Gastroesophageal sphincter (tissue), 4 donors: ENCODE results near the gene AFDN. TPM values are rescaled to one million over a fixed set of nuclear protein-coding genes. Genes with fewer than 3 reads are reported as not detected.

Experiments
- ATAC-seq: fragments of 150-250 bp; one replicate; pipeline ENCODE4 v1.9.1; 2016; ENCODE audit warnings: mild to moderate bottlenecking, moderate library complexity
- H3K27ac ChIP-seq, 4 donors: fragments of 200-600 bp; sonication (generic) in 3 of 4; 1 replicate in 3 of 4; 2 replicates in 1 of 4; pipeline ENCODE4 v1.5.1; 2016 to 2019
- H3K27me3 ChIP-seq: fragments of 200-600 bp; sonication (generic); one replicate; pipeline ENCODE4 v1.5.1; 2019
- H3K36me3 ChIP-seq, 2 donors: fragments of 200-600 bp; sonication (generic); one replicate each; pipeline ENCODE4 v1.5.1; 2019; ENCODE audit warnings: control low read depth in 1 of 2
- H3K4me1 ChIP-seq, 3 donors: fragments of 200-600 bp; sonication (generic); 1 replicate in 2 of 3; 2 replicates in 1 of 3; pipeline ENCODE4 v1.5.1; 2016 to 2019; ENCODE audit warnings: control low read depth in 2 of 3
- H3K4me3 ChIP-seq, 2 donors: fragments of 200-600 bp; sonication (generic); one replicate each; pipeline ENCODE4 v1.5.1; 2019; ENCODE audit warnings: mild to moderate bottlenecking in 1 of 2, moderate library complexity in 1 of 2
- H3K9me3 ChIP-seq, 3 donors: fragments of 200-600 bp; sonication (generic); one replicate each; pipeline ENCODE4 v1.5.1; 2017 to 2019; ENCODE audit warnings: control low read depth in 2 of 3
- EP300 ChIP-seq: sonication (generic); formaldehyde crosslinking; IDR thresholded peaks from one replicate; pipeline ENCODE4 v1.6.1; 2017; ENCODE audit warnings: antibody characterized with exemption, mild to moderate bottlenecking
- POLR2A ChIP-seq, 2 donors: fragments of 450-650 bp; IDR thresholded peaks; one replicate each; pipeline ENCODE4 v1.6.1; 2017; ENCODE audit warnings: antibody characterized with exemption in 2 of 2, mild to moderate bottlenecking in 2 of 2, moderate library complexity in 1 of 2
- POLR2AphosphoS5 ChIP-seq: sonication (generic); formaldehyde crosslinking; IDR thresholded peaks from one replicate; pipeline ENCODE4 v1.6.1; 2017; ENCODE audit warnings: antibody characterized with exemption
- WGBS, 2 donors: methylation state at CpG; one replicate each; pipeline ENCODE4 v1.1.5; 2018; ENCODE audit warnings: low coverage in 1 of 2; 5-methylcytosine and 5-hydroxymethylcytosine counted together
- total RNA-seq, 4 donors: library from RNA; depleted of rRNA; stranded (reverse); fragments of >200 nt; gene quantifications; one replicate each; pipeline ENCODE4 v1.1.0, GENCODE V29; 2016
- TF ChIP-seq, protein P1 (sequence below), 4 experiments: fragments of 200-600 bp in 2 of 4; fragments of 450-650 bp in 2 of 4; sonication (generic) in 1 of 4; IDR thresholded peaks; one replicate each; pipeline ENCODE4 v1.5.1; 2017 to 2019; ENCODE audit warnings: antibody characterized with exemption in 4 of 4, mild to moderate bottlenecking in 2 of 4, moderate library complexity in 2 of 4

Gene AFDN, protein sequence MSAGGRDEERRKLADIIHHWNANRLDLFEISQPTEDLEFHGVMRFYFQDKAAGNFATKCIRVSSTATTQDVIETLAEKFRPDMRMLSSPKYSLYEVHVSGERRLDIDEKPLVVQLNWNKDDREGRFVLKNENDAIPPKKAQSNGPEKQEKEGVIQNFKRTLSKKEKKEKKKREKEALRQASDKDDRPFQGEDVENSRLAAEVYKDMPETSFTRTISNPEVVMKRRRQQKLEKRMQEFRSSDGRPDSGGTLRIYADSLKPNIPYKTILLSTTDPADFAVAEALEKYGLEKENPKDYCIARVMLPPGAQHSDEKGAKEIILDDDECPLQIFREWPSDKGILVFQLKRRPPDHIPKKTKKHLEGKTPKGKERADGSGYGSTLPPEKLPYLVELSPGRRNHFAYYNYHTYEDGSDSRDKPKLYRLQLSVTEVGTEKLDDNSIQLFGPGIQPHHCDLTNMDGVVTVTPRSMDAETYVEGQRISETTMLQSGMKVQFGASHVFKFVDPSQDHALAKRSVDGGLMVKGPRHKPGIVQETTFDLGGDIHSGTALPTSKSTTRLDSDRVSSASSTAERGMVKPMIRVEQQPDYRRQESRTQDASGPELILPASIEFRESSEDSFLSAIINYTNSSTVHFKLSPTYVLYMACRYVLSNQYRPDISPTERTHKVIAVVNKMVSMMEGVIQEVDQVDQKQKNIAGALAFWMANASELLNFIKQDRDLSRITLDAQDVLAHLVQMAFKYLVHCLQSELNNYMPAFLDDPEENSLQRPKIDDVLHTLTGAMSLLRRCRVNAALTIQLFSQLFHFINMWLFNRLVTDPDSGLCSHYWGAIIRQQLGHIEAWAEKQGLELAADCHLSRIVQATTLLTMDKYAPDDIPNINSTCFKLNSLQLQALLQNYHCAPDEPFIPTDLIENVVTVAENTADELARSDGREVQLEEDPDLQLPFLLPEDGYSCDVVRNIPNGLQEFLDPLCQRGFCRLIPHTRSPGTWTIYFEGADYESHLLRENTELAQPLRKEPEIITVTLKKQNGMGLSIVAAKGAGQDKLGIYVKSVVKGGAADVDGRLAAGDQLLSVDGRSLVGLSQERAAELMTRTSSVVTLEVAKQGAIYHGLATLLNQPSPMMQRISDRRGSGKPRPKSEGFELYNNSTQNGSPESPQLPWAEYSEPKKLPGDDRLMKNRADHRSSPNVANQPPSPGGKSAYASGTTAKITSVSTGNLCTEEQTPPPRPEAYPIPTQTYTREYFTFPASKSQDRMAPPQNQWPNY (N-terminal part only)
- total RNA-seq: 10 to 100 TPM; 60.7 to 98.4 (median 79.7) TPM

DNA sequence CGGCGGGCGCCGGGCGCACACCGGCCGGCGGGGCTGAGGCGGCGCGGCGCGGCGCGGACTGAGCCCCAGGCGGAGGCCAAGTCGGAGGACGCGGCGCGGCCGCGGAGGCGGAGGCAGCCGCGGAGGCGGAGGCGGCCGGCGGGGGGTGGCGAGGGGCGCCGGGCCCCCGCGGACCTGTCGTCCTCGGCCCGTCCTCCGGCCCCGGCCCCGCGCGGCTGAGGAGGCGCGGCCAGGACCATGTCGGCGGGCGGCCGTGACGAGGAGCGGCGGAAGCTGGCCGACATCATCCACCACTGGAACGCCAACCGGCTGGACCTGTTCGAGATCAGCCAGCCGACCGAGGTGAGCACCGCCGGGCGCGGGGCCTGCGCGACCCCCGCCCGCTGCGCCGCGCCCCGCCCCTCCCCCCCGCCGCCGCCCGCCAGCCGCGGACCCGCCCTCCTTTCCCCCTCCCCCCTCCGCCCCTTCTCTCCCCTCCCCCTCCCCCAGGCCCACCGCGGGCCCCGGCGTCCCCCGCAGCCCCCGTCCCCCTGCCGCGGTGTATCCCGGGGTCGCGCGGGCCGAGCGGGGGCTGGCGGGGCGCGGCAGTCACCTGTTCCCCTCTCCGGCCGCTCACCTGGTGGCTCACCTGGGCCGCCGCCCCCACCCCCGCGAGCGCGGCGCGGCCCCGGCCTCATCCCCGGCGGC is at the start of gene AFDN:
TSS of gene AFDN (plus strand) at position 16 of the 687 bp plus-strand sequence. CDS start at position 238, 222 bp downstream.
- Histone ChIP-seq H3K27ac (peak within 1 kb of the TSS; percentile 32 to 88 (median 84)), H3K27me3 (no peaks in the 10 kb centered on the region), H3K36me3 (no peaks in the 10 kb centered on the region), H3K9me3 (no peaks in the 10 kb centered on the region), H3K4me3 (peak within 1 kb of the TSS; percentile 72 to 78), H3K4me1 (peaks cover 0 to 55% (median 0%) of the 10 kb centered on the region in 3 donors)
- ATAC-seq: peak; percentile 32
- TF ChIP-seq POLR2A (IDR thresholded peaks at IDR 0.05) (peak in 1 of 2 donors; percentile 28), EP300 (no peak), POLR2AphosphoS5 (no peak)
- TF ChIP-seq, protein P1, sequence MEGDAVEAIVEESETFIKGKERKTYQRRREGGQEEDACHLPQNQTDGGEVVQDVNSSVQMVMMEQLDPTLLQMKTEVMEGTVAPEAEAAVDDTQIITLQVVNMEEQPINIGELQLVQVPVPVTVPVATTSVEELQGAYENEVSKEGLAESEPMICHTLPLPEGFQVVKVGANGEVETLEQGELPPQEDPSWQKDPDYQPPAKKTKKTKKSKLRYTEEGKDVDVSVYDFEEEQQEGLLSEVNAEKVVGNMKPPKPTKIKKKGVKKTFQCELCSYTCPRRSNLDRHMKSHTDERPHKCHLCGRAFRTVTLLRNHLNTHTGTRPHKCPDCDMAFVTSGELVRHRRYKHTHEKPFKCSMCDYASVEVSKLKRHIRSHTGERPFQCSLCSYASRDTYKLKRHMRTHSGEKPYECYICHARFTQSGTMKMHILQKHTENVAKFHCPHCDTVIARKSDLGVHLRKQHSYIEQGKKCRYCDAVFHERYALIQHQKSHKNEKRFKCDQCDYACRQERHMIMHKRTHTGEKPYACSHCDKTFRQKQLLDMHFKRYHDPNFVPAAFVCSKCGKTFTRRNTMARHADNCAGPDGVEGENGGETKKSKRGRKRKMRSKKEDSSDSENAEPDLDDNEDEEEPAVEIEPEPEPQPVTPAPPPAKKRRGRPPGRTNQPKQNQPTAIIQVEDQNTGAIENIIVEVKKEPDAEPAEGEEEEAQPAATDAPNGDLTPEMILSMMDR (IDR thresholded peaks at IDR 0.05): no peak
- WGBS, 2 donors: no CpG with 5 or more reads among the region's 108 CpGs

DNA sequence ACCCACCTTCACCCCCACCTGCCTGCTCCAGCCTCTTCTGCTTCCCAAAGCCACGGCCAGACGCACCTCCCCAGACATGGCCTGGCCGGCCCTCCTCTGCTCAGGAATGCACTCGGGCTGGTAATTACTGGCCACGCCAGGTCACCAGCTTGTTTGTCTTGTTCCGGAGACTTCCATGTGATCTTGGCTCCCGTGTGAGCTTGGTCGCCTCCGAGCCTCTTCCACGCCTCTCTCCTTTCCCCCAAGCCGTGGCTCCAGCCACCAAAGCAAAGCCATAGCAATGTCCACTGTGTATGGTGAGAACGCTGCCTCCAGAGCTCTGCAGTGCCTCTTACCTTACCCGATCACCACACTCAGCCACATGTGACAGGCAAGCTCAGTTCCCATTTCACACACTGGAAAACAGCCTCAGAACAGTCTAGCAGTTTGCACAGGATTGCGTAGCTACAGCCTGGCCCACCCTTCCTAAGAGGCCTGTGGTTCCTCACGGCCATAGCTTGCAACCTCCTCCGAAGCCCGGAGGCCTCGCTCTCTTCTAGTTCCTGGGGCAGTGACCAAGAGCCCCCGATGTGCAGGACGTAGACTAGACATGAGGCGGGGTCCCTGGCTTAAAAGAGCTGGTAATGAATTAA is 48.1 kb upstream of the AFDN start:
- no peak for TF ChIP-seq EP300
- TF ChIP-seq, protein P1 (IDR thresholded peaks at IDR 0.05): no peak
- no peak for TF ChIP-seq POLR2AphosphoS5
- no peak for TF ChIP-seq POLR2A (IDR thresholded peaks at IDR 0.05)
- Histone ChIP-seq H3K4me3 (no peak overlapping the region), H3K36me3 (no peaks in the 10 kb centered on the region), H3K4me1 (no peaks in the 10 kb centered on the region), H3K27me3 (no peaks in the 10 kb centered on the region), H3K9me3 (no peaks in the 10 kb centered on the region), H3K27ac (no peak overlapping the region)
- no peak for ATAC-seq
- 87 to 94% methylated on average over 3 to 10 of the region's 21 CpGs for WGBS, 2 donors

DNA sequence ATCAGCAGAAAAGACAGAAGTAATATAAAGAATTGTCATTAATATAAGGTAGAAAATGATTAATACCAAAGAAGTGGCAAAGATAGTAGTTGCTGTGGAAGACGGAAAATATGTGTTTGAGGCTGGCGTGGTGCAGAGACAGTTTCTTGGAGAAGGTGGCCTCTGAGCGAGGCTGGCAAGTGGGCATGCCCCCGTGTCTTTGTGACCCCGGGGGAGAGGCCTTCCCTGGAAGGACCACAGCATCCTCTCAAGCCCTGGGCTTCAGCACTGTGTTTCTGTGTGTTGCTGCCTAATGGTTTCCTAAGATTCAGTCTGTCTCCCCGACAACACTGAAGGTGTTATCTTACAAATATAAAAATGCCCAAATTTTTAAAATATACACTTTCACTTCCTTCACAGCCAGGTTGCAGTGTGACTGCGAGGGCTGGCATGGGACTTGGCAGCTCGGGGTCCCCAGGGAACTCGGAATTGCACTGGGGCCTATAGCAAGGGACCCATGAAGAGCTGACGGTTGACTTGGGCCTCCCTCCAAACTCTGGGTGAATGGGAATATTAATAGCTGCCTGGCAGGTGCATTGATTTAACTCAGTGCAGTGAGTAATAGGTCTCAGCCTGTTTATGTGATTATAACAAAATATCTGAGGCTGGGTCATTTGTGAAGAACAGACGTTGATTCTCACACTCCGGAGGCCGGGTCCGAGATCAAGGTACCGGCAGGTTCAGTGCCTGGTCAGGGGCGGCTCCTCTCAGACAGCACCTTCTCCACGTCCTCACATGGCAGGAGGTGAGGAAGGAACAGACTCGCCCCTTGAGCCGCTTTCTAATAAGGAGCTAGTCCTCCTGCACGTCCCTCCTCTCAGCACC is 47.4 kb upstream of the AFDN start:
- no peaks in the 10 kb centered on the region for H3K27me3 ChIP-seq
- no peak overlapping the region for H3K27ac ChIP-seq
- WGBS, 2 donors: 86 to 96% methylated on average over 9 to 15 of the region's 20 CpGs
- no peaks in the 10 kb centered on the region for H3K36me3 ChIP-seq
- no peaks in the 10 kb centered on the region for H3K9me3 ChIP-seq
- ATAC-seq: no peak
- H3K4me3 ChIP-seq: no peak overlapping the region
- H3K4me1 ChIP-seq: no peaks in the 10 kb centered on the region
- no peak for TF ChIP-seq EP300
- no peak for TF ChIP-seq POLR2A (IDR thresholded peaks at IDR 0.05)
- no peak for TF ChIP-seq POLR2AphosphoS5
- TF ChIP-seq, protein P1 (IDR thresholded peaks at IDR 0.05): no peak
